Neural progenitor cell (in vitro differentiated cells): ENCODE data around the gene HCFC1. TPM values are rescaled to one million over a fixed set of nuclear protein-coding genes. Genes with fewer than 3 reads are reported as not detected.

ENCODE experiments used
- DNase-seq: peaks from one replicate; pipeline ENCODE4 v3.0.0-alpha.2; 2016; ENCODE audit warnings: low spot score
- H2AFZ ChIP-seq: fragments of 200-600 bp; sonication (generic); replicated peaks from 2 replicates; pipeline ENCODE4 v1.6.1; 2016; ENCODE audit warnings: antibody characterized with exemption
- H3F3A ChIP-seq: fragments of 200-600 bp; sonication (generic); 2 replicates; pipeline ENCODE4 v1.6.1; 2016; ENCODE audit warnings: antibody characterized with exemption, low read depth
- H3K27ac ChIP-seq: fragments of 200-600 bp; sonication (generic); 2 replicates; pipeline ENCODE4 v1.5.1; 2016; ENCODE audit warnings: mild to moderate bottlenecking
- H3K27me3 ChIP-seq: fragments of 200-600 bp; sonication (generic); 2 replicates; pipeline ENCODE4 v1.6.1; 2016; ENCODE audit warnings: mild to moderate bottlenecking, moderate library complexity
- H3K36me3 ChIP-seq: fragments of 200-600 bp; sonication (generic); 2 replicates; pipeline ENCODE4 v1.5.1; 2016
- H3K4me1 ChIP-seq: fragments of 200-600 bp; sonication (generic); 2 replicates; pipeline ENCODE4 v1.6.1; 2016; ENCODE audit warnings: mixed run types
- H3K4me2 ChIP-seq: fragments of 200-600 bp; sonication (generic); 2 replicates; pipeline ENCODE4 v1.6.1; 2016
- H3K4me3 ChIP-seq: fragments of 200-600 bp; sonication (generic); 2 replicates; pipeline ENCODE4 v1.5.1; 2016
- H3K79me2 ChIP-seq: fragments of 200-600 bp; sonication (generic); 2 replicates; pipeline ENCODE4 v1.6.1; 2016; ENCODE audit warnings: low read depth
- H3K9ac ChIP-seq: fragments of 200-600 bp; sonication (generic); 2 replicates; pipeline ENCODE4 v1.6.1; 2016
- H3K9me3 ChIP-seq: fragments of 200-600 bp; sonication (generic); 2 replicates; pipeline ENCODE4 v1.5.1; 2016; ENCODE audit warnings: low read depth
- H4K20me1 ChIP-seq: fragments of 200-600 bp; sonication (generic); 2 replicates; pipeline ENCODE4 v1.6.1; 2016; ENCODE audit warnings: low read depth
- H3K27ac Mint-ChIP-seq: 3 replicates; pipeline ENCODE4 v1.8.0; 2021; ENCODE audit warnings: mixed read lengths
- H3K27me3 Mint-ChIP-seq: 2 replicates; pipeline ENCODE4 v1.8.0; 2022; ENCODE audit warnings: low read depth, mild to moderate bottlenecking, inconsistent platforms, moderate library complexity, mixed read lengths; ENCODE audit not compliant: insufficient read depth
- H3K36me3 Mint-ChIP-seq: 3 replicates; pipeline ENCODE4 v1.8.0; 2021; ENCODE audit warnings: mixed read lengths
- H3K4me1 Mint-ChIP-seq: 3 replicates; pipeline ENCODE4 v1.8.0; 2021; ENCODE audit warnings: mixed read lengths
- H3K4me3 Mint-ChIP-seq: 3 replicates; pipeline ENCODE4 v1.8.0; 2021; ENCODE audit warnings: mild to moderate bottlenecking, moderate library complexity, mixed read lengths
- H3K9me3 Mint-ChIP-seq: 3 replicates; pipeline ENCODE4 v1.8.0; 2020; ENCODE audit warnings: mixed read lengths
- CTCF ChIP-seq: fragments of 200-600 bp; sonication (generic); IDR thresholded peaks from 2 replicates; pipeline ENCODE4 v1.5.1; 2017; ENCODE audit warnings: antibody characterized with exemption, mild to moderate bottlenecking
- EZH2 ChIP-seq: fragments of 200-600 bp; sonication (generic); IDR thresholded peaks from 2 replicates; pipeline ENCODE4 v1.6.1; 2017; ENCODE audit warnings: antibody characterized with exemption, mild to moderate bottlenecking, moderate library complexity
- EZH2phosphoT487 ChIP-seq: fragments of 200-600 bp; sonication (generic); IDR thresholded peaks from 2 replicates; pipeline ENCODE4 v1.6.1; 2017; ENCODE audit warnings: antibody characterized with exemption
- total RNA-seq: library from RNA; depleted of rRNA; stranded (reverse); fragments of >200 nt; gene quantifications from 2 replicates; pipeline ENCODE4 v1.2.3, GENCODE V29; 2015; ENCODE audit warnings: low replicate concordance

Gene HCFC1
- total RNA-seq, 1 donor from 2014 or later = 20.7 TPM

GRCh38 chrX:153939573-153939972, 32.0 kb downstream of the HCFC1 start:
- peaks cover under 1% of the 10 kb centered on the region for H3K79me2 ChIP-seq
- H3K36me3 Mint-ChIP-seq = no peaks in the 10 kb centered on the region
- H3K27me3 Mint-ChIP-seq = peaks cover 2% of the 10 kb centered on the region
- H3F3A ChIP-seq = peaks cover 5% of the 10 kb centered on the region
- no peaks in the 10 kb centered on the region for H3K36me3 ChIP-seq
- peaks cover 13% of the 10 kb centered on the region for H3K4me1 Mint-ChIP-seq
- H4K20me1 ChIP-seq = no peaks in the 10 kb centered on the region
- no peak overlapping the region for H3K9ac ChIP-seq
- DNase-seq = no peak
- no peaks in the 10 kb centered on the region for H3K4me1 ChIP-seq
- H3K9me3 Mint-ChIP-seq = peaks cover 3% of the 10 kb centered on the region
- no peaks in the 10 kb centered on the region for H3K27me3 ChIP-seq
- no peak overlapping the region for H3K4me2 ChIP-seq
- no peak overlapping the region for H2AFZ ChIP-seq
- H3K27ac ChIP-seq = no peak overlapping the region
- TF ChIP-seq EZH2 (no peak), CTCF (no peak), EZH2phosphoT487 (no peak)
- H3K27ac Mint-ChIP-seq = no peak overlapping the region
- no peaks in the 10 kb centered on the region for H3K9me3 ChIP-seq
- H3K4me3 ChIP-seq = no peak overlapping the region
- no peak overlapping the region for H3K4me3 Mint-ChIP-seq

- Histone ChIP-seq H3K36me3 (no peaks in the 10 kb centered on the region), H2AFZ (no peak overlapping the region), H3F3A (peaks cover 5% of the 10 kb centered on the region), H3K27ac (no peak overlapping the region), H3K9me3 (no peaks in the 10 kb centered on the region), H3K4me3 (no peak overlapping the region), H3K9ac (no peak overlapping the region), H3K4me1 (no peaks in the 10 kb centered on the region), H3K4me2 (no peak overlapping the region), H4K20me1 (no peaks in the 10 kb centered on the region), H3K79me2 (peaks cover 13% of the 10 kb centered on the region), H3K27me3 (no peaks in the 10 kb centered on the region)
- TF ChIP-seq CTCF (no peak), EZH2phosphoT487 (no peak), EZH2 (no peak)
- no peak overlapping the region for H3K4me3 Mint-ChIP-seq
- no peak for DNase-seq
- H3K36me3 Mint-ChIP-seq = no peaks in the 10 kb centered on the region
- peaks cover 7% of the 10 kb centered on the region for H3K9me3 Mint-ChIP-seq
- H3K27ac Mint-ChIP-seq = no peak overlapping the region
- peaks cover 20% of the 10 kb centered on the region for H3K4me1 Mint-ChIP-seq
- peaks cover 2% of the 10 kb centered on the region for H3K27me3 Mint-ChIP-seq
Observed at GRCh38 chrX:153938226-153938786, 33.3 kb downstream of the HCFC1 start.

GRCh38 chrX:153937056-153937455, 34.6 kb downstream of the HCFC1 start:
- Histone ChIP-seq H2AFZ (no peak overlapping the region), H3K4me2 (no peak overlapping the region), H3K27me3 (no peaks in the 10 kb centered on the region), H3K27ac (no peak overlapping the region), H3K79me2 (peaks cover 18% of the 10 kb centered on the region), H3K4me3 (no peak overlapping the region), H3K36me3 (no peaks in the 10 kb centered on the region), H3K9ac (no peak overlapping the region), H3F3A (peaks cover 5% of the 10 kb centered on the region), H4K20me1 (no peaks in the 10 kb centered on the region), H3K4me1 (no peaks in the 10 kb centered on the region), H3K9me3 (no peaks in the 10 kb centered on the region)
- Mint-ChIP-seq H3K4me1 (peaks cover 20% of the 10 kb centered on the region), H3K4me3 (peak overlapping the region; percentile 54), H3K9me3 (peaks cover 7% of the 10 kb centered on the region), H3K27ac (no peak overlapping the region), H3K27me3 (peaks cover 2% of the 10 kb centered on the region), H3K36me3 (peaks cover 2% of the 10 kb centered on the region)
- no peak for DNase-seq
- TF ChIP-seq EZH2 (no peak), CTCF (no peak)
